GM18502 (cell line): Measurements from ENCODE around the gene PEAK3.
"Not testable (repeated sequence)": the region's sequence is repeated elsewhere in the genome, so short reads cannot be mapped to it uniquely, and the experiment has no call there.

Experiments
- ATAC-seq: cut with Tn5 transposase; IDR thresholded peaks from one replicate; pipeline ENCODE4 v1.9.1; 2021; ENCODE audit warnings: mild to moderate bottlenecking; ENCODE audit not compliant: unreplicated experiment, poor library complexity

Gene PEAK3

GRCh38 chr19:2290441-2291184 is 8.6 kb upstream of the PEAK3 start:
- ATAC-seq = no peak

GRCh38 chr19:2289714-2290435 is 7.9 kb upstream of the PEAK3 start:
- ATAC-seq = no peak

GRCh38 chr19:2288818-2289713 is 7.1 kb upstream of the PEAK3 start:
- no peak for ATAC-seq

- ATAC-seq = no peak
Observed at GRCh38 chr19:2288338-2288817, 6.4 kb upstream of the PEAK3 start.

GRCh38 chr19:2287585-2288337 is 5.8 kb upstream of the PEAK3 start:
- ATAC-seq = no peak

GRCh38 chr19:2286402-2287140 is 4.6 kb upstream of the PEAK3 start:
- ATAC-seq = no peak

GRCh38 chr19:2283835-2284507 is 2.0 kb upstream of the PEAK3 start:
- ATAC-seq = no peak

GRCh38 chr19:2282862-2283237 is 875 bp upstream of the PEAK3 start:
- no peak for ATAC-seq

GRCh38 chr19:2281265-2282061 is 512 bp downstream of the PEAK3 start:
- not testable (repeated sequence) for ATAC-seq

- ATAC-seq = no peak
Observed at GRCh38 chr19:2280633-2281264, 1.2 kb downstream of the PEAK3 start.

- no peak for ATAC-seq
Observed at GRCh38 chr19:2278459-2279158, 3.4 kb downstream of the PEAK3 start.

- no peak for ATAC-seq
Observed at GRCh38 chr19:2277138-2277537, 4.8 kb downstream of the PEAK3 start.

GRCh38 chr19:2276429-2276986 is 5.5 kb downstream of the PEAK3 start:
- ATAC-seq = no peak

GRCh38 chr19:2275588-2276428 is 6.2 kb downstream of the PEAK3 start:
- ATAC-seq = no peak

GRCh38 chr19:2274931-2275535 is 6.9 kb downstream of the PEAK3 start:
- no peak for ATAC-seq
